H7 (cell line): ENCODE measurements around the gene FAM110D. TPM values are rescaled to one million over a fixed set of nuclear protein-coding genes. Genes with fewer than 3 reads are reported as not detected.
A peak's percentile ranks its signal among the peaks of the same experiment; 100 is the strongest.

Experiments
- DNase-seq: peaks from one replicate; pipeline ENCODE4 v3.0.0; 2012
- H3K27me3 ChIP-seq: 2 replicates; pipeline ENCODE4 v1.6.0; 2011; ENCODE audit warnings: mild to moderate bottlenecking, low read length; ENCODE audit not compliant: control insufficient read depth, insufficient read depth
- H3K36me3 ChIP-seq: replicated peaks from 2 replicates; pipeline ENCODE4 v1.5.1; 2011; ENCODE audit warnings: low read length; ENCODE audit not compliant: control insufficient read depth, insufficient read depth
- H3K4me3 ChIP-seq: 2 replicates; pipeline ENCODE4 v1.5.1; 2011; ENCODE audit warnings: low read depth, mild to moderate bottlenecking, control low read depth, low read length, moderate library complexity; ENCODE audit not compliant: insufficient read depth
- total RNA-seq: library from RNA; depleted of rRNA; stranded (reverse); fragments of >200 nt; shearing (Covaris generic); gene quantifications from 2 replicates; pipeline ENCODE4 v1.2.3, GENCODE V29; 2014

The FAM110D gene
- total RNA-seq, 1 experiment from 2014 or later, result 2.7 TPM

- Histone ChIP-seq H3K36me3 (peaks cover 2% of the 10 kb centered on the region; the same call in 1 of the 2 replicates), H3K4me3 (no peak overlapping the region), H3K27me3 (no peaks in the 10 kb centered on the region)
- DNase-seq, result no peak
Observed at GRCh38 chr1:26125382-26125781, 33.5 kb upstream of the FAM110D start.

GRCh38 chr1:26125946-26126320 is 32.9 kb upstream of the FAM110D start:
- no peak for DNase-seq
- no peaks in the 10 kb centered on the region for H3K27me3 ChIP-seq
- no peak overlapping the region for H3K4me3 ChIP-seq
- H3K36me3 ChIP-seq, result peaks cover 2% of the 10 kb centered on the region; the same call in 1 of the 2 replicates

GRCh38 chr1:26126321-26127084 is 32.4 kb upstream of the FAM110D start:
- Histone ChIP-seq H3K4me3 (no peak overlapping the region), H3K27me3 (no peaks in the 10 kb centered on the region), H3K36me3 (peaks cover 2% of the 10 kb centered on the region; the same call in 1 of the 2 replicates)
- DNase-seq, result no peak

DNA sequence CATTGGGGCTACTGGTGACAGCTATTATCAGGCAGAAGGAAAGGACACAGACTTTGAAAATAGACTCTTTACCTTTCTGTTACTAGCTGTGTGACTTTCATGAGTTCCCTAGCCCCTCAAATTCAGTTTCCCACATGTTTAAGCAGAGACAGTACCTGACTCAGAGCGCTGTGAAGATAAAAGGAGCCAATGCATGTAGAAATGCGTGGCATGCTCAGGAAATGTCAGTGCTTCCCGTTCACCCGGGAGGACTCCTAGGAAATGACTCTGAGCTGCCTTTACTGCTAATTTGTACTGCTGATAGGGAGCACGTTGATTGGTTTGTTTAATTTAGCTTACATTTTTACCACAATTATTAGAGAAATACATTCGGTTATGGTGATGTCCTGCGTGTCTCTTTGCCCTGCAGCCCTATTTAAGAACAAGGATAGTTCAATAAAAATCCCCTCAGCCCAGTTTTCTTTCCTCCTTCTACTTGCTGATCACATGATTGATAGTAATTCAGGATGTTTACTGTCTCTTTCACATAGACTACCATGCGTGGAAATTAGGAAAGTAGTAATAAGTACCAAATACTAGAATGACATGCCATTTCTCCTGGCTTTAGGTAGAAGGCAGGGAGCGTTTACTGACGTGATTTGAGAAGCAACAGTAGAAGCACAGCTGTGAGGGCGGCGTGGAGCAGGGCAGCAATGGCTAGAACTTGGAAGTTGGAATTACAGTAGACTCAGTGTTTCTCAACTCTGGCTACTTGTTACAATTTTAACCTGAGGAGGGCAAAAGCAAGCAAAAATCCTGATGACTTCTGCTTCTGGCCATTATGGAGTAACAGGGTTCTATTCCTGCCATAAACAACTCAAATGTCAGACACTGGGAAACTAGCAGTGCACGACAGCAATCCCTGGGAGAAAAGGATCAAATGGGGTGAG is 31.4 kb upstream of the FAM110D start:
- no peak overlapping the region for H3K4me3 ChIP-seq
- DNase-seq, result no peak
- H3K36me3 ChIP-seq, result no peaks in the 10 kb centered on the region; the same call in 1 of the 2 replicates
- H3K27me3 ChIP-seq, result no peaks in the 10 kb centered on the region

DNA sequence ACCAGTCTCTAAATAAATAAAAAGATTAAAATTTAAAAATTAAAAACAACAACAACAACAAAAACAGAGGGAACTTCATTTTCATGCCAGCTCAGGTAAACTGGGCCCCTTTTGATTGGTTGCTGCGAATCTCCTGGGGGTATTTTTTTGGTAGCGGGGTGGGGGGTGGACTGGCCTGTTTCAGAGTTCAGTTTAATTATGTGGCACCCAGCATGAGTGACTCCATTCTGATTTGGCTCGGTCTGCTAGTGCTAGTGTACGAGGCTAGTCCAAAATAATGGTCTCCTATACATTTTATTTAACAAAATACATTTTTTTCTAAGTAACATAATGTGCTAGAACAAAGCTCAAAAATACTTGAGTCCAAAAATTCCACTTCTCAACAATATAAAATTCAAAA is 29.1 kb upstream of the FAM110D start:
- H3K27me3 ChIP-seq, result no peaks in the 10 kb centered on the region
- H3K4me3 ChIP-seq, result no peak overlapping the region
- H3K36me3 ChIP-seq, result no peaks in the 10 kb centered on the region
- DNase-seq, result no peak

DNA sequence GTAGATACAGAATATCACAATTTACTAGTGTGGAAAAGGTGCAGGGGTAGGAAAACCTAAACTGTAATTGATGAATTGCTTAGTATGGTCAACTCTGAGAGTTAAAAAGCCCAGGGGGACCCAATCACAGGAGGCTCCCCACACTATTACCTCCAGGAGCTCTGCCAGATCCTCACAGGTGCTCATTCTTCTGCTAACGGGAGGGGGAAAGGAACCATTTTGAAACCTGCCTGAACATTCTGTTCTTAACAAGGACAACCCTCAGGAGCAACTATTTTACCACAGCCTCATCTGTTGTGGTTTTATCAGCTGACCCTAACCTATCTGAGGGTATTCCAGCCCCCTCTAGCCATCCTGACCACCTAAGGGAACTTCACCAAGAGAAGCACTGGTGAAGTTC is 28.2 kb upstream of the FAM110D start:
- H3K4me3 ChIP-seq, result no peak overlapping the region
- no peaks in the 10 kb centered on the region for H3K27me3 ChIP-seq
- H3K36me3 ChIP-seq, result no peaks in the 10 kb centered on the region
- no peak for DNase-seq

DNA sequence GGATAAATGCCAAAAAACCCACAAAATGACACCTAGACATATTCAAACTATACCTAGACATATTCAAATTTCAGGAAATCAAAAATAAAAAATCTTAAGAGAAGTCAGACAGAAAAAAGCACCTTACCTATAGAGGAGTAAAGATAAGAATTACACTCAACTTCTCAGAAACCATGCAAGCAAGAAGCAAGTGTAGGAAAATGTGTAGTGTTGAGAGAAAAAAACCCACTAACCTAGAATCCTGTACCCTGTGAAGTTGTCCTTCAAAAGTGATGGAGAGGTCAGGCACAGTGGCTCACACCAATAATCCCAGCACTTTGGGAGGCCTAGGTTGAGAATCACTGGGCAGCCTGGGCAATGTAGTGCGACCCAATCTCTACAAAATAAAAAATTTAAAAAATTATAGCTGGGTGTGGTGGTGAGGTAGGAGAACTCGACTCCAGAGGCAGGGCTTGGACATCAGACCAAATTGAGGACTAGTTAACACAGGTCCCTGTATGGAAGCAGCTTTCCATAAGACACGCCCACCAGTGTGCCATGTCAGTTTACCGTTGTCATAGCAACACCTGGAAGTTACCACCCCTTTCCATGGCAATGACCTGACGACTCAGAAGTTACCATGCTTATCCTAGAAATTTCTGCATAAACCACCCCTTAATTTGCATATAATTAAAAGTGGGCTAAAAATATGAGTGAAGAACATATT is 26.6 kb upstream of the FAM110D start:
- Histone ChIP-seq H3K27me3 (no peaks in the 10 kb centered on the region), H3K36me3 (no peaks in the 10 kb centered on the region), H3K4me3 (no peak overlapping the region)
- peak; percentile 42 for DNase-seq

DNA sequence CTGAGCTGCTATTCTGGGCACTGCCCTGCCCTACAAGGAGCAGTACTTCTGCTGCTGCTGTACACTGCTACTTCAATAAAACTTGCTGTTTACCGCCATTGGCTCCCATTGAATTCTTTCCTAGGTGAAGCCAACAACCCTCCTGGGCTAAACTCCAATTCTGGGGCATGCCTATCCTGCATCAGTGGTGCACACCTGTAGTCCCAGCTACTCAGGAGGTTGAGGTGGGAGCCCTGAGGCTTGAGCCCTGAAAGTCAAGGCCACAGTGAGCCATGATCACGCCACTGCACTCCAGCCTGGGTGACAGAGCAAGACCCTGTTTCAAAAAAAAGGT is 26.1 kb upstream of the FAM110D start:
- no peaks in the 10 kb centered on the region for H3K27me3 ChIP-seq
- no peak overlapping the region for H3K4me3 ChIP-seq
- H3K36me3 ChIP-seq, result no peaks in the 10 kb centered on the region
- DNase-seq, result no peak

- Histone ChIP-seq H3K36me3 (no peaks in the 10 kb centered on the region), H3K4me3 (no peak overlapping the region), H3K27me3 (no peaks in the 10 kb centered on the region)
- DNase-seq, result no peak
Observed at GRCh38 chr1:26134466-26134865, 24.4 kb upstream of the FAM110D start.

GRCh38 chr1:26138974-26139558 is 19.8 kb upstream of the FAM110D start:
- no peaks in the 10 kb centered on the region for H3K36me3 ChIP-seq
- H3K27me3 ChIP-seq, result no peaks in the 10 kb centered on the region
- no peak for DNase-seq
- no peak overlapping the region for H3K4me3 ChIP-seq

- H3K27me3 ChIP-seq, result peaks cover 5% of the 10 kb centered on the region
- no peak for DNase-seq
- no peak overlapping the region for H3K4me3 ChIP-seq
- no peaks in the 10 kb centered on the region for H3K36me3 ChIP-seq
Observed at GRCh38 chr1:26142159-26142558, 16.7 kb upstream of the FAM110D start.

DNA sequence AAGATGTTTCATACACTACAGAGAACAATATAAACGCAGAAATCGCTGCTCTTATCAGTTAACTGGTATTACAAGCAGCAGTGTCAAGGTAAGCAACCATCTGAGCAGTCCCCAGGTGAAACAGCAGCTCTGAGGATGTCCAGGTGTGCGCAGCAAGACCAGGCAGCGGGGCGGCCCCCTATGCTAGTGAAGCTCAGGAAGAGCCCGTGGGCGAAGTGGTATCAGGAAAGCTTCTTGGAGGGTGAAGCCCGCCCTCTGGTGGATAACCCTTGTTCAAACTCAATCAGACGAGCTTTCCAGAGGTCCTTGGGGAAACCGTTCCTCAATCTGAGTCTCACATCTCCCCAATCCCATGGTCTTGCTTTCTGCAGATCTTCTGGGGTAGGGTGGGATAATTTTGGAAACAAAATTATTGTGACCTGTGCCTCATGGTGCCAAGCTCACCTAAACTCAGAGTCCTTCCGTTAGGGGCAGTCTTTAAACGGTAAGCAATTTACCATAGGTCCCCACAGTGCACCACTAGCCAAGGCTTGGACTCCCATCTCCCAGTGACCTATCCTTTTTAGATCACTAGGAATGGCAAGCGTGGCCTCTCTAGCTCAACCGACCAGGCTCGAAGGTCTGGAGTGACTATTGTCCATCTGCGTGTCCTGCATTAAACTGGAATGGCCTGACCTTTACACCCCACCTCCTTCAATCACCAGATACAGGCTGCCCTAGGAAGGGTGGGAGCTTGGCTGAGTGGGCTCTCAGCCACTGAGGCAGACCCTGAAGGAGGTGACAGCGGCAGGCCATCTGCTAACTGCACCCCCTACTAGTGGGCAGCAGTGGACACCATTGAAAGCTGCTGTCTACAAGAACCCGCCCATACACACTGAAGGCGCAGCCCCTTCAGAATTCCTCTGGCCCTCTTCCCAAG is 13.6 kb upstream of the FAM110D start:
- peaks cover 7% of the 10 kb centered on the region for H3K27me3 ChIP-seq
- no peak overlapping the region for H3K4me3 ChIP-seq
- DNase-seq, result peak; percentile 86
- H3K36me3 ChIP-seq, result no peaks in the 10 kb centered on the region

DNA sequence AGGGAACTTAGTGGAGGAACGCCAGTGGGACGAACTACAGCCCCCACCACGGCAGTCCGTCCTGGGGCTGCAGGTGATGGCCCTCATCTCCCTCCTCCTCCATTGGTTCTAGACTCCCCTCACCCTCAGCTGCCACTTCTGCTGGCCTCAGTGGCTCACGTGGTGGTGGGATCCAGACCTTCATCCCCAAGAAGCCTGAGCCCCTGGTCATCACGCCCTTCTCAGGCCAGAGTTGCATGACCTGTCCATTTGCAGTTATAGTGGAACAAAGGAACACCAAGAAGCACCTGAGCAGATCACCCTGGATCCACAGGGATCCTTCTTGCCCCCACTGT is 13.0 kb upstream of the FAM110D start:
- DNase-seq, result no peak
- H3K4me3 ChIP-seq, result no peak overlapping the region
- peaks cover 7% of the 10 kb centered on the region for H3K27me3 ChIP-seq

GRCh38 chr1:26148887-26149286 is 10.0 kb upstream of the FAM110D start:
- H3K27me3 ChIP-seq, result peaks cover 16% of the 10 kb centered on the region
- no peaks in the 10 kb centered on the region for H3K36me3 ChIP-seq
- no peak for DNase-seq
- no peak overlapping the region for H3K4me3 ChIP-seq

More for the DNA sequence above, 13.0 kb upstream of the FAM110D start:
- H3K36me3 ChIP-seq, result no peaks in the 10 kb centered on the region
